GDM1 (cell line): ENCODE data around the gene TMEM108.

ENCODE experiments used
- DNase-seq: peaks from one replicate; lab custom pipeline; 2025; lab: John Stamatoyannopoulos, UW

TMEM108 gene

DNA sequence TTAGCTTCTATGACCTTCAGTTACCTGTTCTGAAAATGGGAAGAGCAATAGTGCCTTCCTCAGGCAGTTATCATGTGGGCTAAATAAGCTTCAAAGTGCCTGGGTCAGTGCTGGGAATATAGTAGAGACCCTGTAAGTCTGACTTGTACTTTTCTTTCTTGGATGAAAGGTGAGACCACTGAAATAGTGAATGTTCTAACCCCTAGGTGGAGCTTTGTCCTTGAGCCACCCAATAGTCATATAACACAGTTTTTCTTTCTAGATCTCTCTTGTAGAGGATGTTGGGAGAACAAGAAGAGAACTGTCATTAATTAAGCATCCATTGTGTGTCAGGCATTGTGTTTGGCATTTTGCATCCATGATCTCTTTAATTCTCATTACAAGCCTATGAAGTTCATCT is 348.7 kb downstream of the TMEM108 start:
- no peak for DNase-seq

DNA sequence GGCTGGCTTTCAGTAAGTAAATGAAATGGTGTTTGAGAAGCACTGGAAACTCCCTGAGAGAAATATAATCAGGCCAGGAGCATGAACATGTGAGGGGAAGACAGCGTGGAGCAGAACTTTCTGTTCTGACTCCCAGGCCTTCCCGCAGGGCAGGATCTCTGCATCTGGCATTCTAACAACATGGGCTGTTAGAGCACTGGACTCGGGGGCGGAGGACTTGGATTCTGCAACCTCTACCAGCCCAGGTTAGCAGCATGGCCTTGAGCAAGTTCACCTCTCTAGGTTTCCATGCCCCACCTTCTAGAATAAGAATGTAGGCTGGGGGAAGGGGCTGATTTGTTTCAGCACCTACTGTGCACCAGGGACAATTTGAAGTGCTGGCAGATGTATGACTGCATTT is 349.1 kb downstream of the TMEM108 start:
- no peak for DNase-seq

DNA sequence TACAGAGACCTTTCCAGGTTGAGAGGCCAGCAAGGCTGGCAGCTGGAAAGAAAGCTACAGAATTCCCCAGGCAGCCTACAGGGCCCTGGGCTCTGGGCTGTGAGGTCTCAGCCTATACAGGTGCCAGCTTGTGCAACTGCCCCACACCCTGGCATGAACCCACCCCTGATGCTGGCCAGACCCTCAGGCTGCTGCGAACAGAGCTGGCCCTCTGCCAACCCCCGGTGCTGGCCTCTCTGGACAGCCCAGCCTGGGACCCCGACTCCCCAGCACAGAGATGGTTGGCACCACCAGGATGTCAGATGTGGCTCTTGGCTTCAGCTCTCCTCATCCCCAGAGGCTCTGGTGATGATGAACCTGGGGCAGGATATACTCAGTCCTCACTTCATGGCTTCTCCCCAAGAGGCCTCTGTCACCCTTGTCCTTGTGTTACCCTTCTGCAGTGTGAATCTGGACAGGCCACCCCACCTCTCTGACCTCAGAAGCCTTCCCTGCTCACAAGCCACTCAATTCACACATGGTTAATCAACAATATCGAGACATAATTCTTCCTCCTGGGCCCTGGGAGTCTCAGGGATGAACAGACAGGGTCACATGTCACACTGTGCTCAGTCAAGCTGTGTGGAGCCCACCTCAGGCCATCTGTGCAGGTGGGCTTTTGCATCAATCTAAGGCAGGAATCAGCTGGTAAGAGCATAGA is 350.7 kb downstream of the TMEM108 start:
- DNase-seq, result no peak

DNA sequence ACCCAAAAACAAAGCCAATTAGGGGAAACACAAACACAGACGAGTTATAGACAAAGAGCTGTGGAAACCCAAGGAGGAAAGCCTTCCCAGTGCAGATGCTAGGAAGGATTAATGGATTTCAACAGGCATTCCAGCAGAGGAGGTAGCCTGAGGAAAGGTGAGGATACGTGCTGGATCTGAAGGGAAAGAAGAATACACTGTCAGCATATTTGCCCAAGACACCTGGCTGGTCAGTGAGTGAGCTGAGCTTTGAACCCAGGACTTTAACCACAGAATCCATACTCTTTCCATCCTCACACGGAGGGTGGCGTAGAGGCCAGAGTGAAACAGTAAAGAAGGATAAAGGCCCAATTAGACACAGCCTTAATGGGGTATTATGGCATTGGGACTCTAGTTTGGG is 352.5 kb downstream of the TMEM108 start:
- DNase-seq, result no peak

DNA sequence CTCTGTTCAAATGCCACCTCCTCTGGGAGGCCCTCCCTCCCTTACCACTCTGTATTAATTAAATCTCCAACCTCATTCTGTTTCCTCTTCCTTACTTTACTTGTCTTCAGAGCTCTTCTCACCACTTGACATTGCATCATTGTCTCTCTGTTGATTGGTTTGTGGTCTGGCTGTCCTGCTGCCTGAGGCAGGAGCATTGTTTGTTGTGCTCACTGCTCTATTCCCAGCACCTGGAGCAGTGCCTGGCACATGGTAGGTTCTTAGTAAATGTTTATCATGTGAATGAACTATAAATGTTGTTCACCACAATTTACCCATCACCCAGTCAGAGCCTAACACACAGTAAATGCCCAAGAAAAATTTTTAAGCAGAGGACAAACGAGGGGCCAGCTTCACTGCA is 355.0 kb downstream of the TMEM108 start:
- DNase-seq, result no peak

DNA sequence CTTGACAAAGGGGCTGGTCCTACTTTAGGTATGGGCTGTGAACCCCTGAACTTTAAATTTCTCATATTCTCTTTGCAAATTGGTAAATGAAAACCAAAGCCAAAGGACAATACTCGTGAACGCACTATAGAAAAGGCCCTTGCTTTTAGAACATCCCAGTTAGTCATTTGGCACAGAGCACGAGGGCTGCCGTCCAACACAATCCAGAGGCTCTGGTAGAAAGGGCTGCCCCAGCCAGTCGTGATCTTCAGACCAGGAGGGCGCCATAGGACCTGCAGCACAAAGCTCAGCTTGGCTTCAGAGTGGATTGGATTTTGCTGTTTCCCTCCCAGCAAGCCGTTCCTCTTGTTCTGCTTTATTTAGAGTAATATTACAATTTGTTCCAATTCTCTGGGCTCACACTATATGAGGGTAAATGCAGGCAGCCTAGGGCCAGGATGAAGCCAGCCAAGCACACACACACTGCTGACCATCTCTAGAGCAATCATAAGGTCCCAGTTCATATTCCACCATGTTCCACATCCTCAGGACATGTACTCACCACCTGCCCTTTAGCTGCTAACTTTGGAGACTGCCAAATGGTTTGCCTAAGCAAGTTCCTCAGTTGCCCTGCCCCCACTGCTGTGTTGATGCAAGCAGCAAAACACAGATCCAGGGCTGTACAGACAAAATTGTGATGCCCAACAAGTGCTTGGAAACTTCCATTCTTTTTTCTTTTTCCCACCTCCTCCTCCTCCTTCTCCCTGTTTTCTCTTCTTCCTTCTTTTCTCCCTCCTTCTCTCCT is 355.7 kb downstream of the TMEM108 start:
- DNase-seq, result no peak

DNA sequence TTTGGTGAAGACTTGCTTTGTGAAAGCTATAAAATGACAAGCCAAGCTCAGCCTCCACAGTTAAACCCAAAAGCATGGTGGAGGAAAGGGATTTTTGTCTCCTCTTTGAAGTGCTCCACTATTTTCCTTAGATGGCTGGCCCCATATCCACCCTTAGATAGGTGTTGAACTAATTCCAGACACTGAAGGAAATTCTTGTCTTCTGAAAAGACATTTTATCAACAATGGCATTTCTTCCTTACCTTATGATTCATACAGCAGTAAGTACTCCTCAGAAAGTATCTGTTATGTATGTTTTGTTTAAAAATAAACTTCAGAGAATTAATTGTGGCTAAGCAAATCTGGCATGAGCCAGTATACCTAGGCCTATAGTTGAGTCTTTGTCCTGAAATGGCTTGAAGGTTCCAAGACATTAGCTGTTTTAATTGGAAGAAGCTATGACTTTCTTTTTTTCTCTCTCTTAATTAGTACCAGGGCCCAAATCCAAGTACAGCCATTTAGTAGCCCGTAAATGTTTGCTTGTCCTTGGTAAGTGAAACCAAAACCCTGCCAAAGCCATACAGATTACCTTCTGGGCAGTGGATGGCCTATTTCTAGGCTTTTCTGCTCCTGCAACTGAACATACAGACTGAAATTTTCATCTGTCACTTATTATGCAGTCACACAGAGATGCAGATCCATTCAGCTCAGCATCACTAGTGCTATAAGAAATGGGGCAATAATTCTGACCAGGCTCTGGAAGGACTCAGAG is 356.5 kb downstream of the TMEM108 start:
- no peak for DNase-seq

DNA sequence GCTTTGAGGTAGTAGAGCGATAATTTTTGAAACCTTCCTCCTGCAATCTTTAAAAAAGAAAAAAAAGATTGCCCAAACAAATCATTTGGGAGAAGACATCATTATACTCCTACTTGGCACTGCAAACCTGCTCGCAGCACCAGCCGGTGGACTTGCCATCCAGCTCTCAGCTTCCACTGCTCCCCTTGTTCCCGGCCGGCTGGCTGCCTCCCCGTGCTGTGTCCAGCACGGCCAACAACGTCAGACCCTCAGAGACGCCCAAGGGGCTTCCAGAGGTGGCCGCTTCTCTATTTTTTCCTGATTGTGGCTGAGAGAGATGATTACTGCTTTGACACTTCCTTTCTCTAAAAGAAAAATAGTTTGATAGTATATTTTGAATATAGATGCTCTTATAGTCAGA is 358.7 kb downstream of the TMEM108 start:
- no peak for DNase-seq

DNA sequence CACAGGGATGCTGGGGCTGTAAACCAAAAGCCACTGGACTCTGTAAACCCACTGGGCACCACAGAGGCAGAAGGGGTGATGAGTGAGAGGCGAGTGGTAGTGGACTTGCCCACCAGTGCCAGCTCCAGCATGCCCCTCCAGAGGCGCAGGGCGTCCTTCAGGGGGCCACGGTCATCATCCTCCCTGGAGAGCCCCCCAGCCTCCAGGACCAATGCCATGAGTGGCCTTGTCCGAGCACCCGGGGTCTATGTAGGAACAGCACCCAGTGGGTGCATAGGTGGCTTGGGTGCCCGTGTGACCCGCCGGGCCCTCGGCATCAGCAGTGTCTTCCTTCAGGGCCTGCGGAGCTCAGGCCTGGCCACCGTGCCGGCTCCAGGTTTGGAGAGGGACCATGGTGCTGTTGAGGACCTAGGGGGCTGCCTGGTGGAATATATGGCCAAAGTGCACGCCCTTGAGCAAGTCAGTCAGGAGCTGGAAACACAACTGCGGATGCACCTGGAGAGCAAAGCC is 361.9 kb downstream of the TMEM108 start, which contains the start of gene BFSP2:
BFSP2 (plus strand) TSS at position 51 of the 510 bp plus-strand sequence; CDS start at position 79, 28 bp downstream.
- DNase-seq, result no peak

DNA sequence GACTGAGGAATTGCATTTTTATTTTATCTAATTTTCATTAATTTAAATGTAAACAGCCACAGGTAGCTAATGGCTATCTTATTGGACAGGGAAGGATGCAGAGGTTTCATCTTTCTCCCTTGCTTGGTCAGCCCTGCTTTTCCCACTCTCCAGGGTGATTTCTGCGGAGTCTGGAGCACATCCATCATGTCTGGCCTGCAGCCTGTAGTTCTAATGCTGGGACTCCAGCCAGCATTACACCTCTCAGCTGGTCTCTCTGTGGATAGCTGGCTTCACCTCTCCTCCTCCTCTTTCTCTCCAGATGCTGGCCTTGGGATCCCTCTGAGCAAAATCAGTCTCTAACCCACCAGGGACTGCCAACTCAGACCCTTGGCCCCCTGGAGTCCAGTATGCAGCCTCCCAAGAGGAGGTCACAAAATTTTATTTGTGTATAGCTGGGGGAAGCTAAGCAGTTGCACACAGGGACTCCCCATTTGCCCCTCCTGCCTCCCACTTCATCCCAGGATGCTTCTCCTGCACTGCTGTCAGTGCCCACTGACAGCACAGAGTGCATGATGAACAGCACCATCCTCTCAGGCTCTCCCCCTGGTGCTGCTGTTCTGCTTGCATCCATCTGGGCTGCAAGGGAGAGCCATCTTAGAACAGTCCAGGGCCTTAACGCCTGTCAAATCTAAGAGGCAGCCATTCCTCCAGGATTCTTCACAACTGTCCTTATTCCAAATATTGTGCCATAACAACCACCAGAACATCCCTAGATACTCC is 363.4 kb downstream of the TMEM108 start:
- no peak for DNase-seq

DNA sequence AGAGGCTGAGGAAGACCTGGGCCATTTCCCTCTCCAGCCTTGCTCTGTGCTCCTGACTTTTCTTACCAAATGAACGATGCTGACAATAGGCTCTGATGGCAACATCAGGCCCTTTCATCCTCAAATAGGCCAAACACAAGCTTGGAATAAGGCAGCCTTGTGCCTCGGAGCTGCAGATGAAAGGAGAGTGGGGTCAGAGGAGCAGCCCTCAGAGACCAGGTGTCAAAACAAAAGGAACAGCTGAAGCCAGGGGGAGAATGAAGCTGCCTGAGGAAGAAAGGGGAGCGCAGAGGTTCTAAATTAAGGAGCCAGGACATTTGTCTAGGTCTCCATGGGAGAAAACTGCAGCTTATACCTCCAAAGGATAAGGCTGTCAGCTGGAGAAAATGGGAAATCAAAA is 366.7 kb downstream of the TMEM108 start:
- DNase-seq, result no peak

DNA sequence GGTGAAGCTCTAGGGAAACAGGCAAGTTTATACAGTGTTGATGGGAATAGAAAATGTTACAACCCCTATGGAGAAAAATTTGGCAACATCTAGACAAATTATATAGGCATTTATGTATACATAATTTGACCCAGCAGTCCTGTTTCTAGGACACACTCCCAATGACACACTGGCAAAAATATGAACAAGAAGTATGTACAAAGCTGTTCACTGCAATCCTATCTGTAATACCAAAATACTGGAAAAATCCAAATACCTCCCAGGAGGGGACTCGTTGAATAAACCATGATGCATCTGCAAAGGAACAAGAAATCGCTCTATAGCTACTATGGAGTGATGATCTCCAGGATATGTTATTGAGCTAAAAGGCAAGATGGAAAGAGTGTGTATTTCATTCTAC is 370.2 kb downstream of the TMEM108 start:
- no peak for DNase-seq

DNA sequence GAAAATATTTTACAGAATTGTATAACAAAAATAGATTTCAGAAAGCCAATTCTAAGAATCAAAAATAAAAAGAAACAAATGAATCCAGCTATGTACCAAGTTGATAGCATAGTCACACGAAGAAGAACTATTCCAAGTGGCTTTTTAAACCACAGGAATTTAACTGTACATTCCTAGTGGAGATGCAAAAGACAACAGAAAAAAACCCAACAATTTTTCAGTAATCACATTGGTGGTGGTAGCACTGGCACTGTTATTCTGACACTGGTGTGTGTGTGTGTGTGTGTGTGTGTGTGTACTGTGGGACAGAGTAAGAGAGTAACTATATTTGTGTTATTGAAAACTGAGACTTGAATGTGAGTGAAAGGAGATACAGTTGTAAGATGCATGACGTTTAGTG is 370.8 kb downstream of the TMEM108 start:
- no peak for DNase-seq

DNA sequence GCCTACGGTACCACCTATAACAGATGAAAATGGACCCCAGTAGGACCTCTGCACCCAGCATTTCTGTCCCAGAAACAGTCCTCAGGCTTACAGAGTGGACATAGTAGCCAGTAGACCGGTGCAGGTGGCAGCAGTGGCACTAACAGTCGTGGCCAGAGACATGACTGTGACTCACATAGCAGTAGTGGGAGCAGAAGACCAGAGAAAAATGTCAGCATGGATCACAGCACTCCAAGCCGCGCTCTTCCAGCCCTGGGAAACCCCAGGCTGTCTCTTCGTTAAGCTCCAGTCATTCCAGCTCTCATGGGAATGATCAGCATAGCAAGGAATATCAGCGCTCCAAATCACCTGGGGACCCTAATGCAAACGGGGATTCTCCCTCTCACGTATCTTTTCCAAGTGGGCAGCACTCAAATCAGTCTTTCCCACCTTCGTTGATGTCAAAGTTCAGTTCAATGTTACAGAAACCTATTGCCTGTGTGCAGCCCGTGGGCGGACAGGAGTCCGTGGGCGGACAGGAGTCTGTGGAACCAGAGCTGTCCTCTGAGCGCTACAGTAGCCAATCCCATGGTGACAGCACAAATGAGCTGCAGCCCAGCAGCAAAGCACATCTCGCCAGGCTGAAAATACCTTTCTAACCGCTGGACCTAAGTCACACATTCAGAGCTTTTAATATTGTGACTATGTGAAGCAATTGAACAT is 372.2 kb downstream of the TMEM108 start:
- no peak for DNase-seq

DNA sequence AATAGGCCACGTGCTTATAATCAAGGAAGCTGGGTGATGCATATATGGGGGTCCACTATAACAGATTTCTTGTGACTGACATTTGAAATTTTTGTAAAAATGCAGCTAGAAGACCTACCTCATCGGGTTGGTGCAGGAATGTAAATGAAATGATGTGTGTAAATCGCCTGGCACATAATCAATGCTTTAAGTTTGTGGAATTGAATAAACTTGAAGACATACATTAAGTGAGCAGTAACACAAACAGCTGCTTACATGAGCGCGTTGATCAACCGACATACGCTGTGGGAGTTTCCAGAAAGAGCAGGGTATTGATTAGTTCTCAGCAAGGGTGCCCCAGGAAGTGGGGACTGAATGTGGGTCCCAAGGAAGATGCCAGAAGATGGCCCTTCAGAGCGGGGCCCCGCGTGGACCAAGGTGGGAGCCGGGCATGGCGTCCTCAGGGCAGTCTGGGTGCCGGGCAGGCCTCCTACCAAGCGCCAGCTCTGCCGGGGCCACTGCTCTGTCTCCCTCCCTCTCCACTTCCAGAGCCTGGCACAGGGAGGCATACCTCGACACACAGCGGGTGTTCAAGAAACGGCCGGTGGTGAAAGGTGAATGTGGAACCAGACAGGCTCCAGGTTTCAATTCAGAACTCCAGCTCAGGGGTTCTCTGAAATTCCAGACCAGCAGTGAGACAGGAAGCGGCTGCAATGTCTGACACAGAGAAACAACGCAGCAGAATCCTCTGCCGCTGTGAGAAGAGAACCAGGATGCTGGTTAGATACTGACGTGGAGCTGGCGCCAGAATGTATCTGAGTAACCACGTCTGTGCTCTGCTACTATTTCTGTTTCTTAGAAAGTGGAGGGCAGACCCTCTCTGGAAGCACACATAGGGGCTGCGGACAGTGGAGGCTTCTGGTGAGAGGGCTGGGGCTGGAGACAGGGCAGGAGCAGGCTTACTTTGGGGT is 374.3 kb downstream of the TMEM108 start:
- no peak for DNase-seq

DNA sequence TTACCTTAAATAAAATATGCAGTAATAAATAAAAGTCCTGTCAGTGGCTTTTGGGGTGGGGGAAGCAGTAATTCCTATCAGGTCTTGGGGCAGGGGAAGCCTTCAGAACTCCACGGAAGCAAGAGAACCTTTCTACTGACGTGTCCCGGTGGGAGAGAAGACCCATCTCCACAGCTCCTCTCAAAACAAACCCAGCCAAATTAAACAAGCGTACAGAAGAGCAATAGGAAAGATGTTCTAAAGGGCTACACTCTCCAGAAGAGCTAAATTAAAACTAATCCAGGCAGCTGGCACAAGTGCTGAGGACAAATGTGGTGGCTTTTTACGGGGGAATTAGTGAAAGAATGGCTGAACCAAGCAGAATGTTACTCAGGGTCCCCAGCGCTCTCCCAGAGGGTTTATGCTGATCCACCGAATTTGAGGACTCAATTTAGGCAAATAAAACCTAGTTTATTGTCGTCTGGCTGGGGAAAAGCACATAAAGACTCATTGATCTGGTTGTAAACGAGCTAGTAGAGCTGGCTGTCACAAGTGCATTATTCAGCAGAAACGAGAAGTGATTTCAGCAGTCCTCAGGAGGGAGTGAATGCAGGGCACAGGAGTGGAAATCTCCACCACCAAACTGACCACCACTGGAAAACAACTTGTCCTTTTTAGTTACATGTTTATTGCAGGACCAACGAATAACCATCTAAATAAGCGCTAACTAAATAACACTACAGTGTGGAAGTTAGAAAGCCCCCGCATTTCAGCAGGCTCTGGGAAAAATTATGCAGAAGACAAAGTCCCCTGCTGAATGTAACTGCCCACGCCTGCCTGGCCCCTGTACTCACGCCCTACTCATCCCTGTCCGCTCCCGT is 375.2 kb downstream of the TMEM108 start:
- DNase-seq, result no peak

DNA sequence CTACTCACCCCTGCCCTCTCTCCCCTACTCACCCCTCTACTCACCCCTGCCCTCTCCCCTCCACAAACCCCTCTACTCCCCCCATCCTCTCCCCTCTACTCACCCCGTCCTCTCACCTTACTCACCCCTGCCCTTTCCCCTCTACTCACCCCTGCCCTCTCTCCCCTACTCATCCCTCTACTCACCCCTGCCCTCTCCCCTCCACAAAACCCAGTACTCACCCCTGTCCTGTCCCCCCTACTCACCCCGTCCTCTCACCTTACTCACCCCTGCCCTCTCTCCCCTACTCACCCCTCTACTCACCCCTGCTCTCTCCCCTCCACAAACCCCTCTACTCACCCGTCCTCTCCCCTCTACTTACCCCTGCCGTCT is 375.8 kb downstream of the TMEM108 start:
- DNase-seq, result no peak

DNA sequence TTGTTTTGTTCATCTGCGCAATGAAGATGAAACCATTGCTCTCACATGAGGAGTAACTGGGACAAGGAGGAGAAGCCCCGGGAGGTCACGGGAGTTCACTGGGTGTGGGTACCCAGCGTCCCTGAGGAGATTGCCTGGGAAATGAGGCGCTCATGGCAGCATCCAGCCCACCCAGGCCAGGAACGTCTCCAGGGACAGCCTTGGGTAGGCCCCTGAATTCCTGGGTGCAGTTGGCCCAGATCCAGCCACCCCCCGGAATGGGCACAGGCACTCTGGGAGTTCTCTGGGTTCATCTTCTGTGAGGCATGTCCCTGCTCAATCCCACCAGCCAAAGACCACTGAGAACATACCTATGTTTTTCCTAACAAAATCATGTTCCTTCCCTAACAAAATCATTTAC is 380.2 kb downstream of the TMEM108 start:
- no peak for DNase-seq
